ENCODE data around the gene REG4. TPM values are rescaled to one million over a fixed set of nuclear protein-coding genes. Genes with fewer than 3 reads are reported as not detected.

The REG4 gene
- polyA plus RNA-seq, 2 of the 4 experiments (the other 2 are of a cell fraction) = not detected

- no peak overlapping the region for H3K4me2 ChIP-seq
- no peak overlapping the region for H3K27ac ChIP-seq
- ChIA-PET CTCF (interaction anchor here (0.9 kb wide), 1 partner anchor 9 kb away, joined by 3 read pairs; no protein-coding TSS in a partner anchor), POLR2A (no interaction called here)
- 65% methylated on average over 3 of the region's 3 CpGs for WGBS (ENCODE audit: missing lambda C conversion rate)
- TF ChIP-seq NFE2L2 (conservative IDR thresholded peaks at IDR 0.05; ENCODE audit: low read length) (no peak), MAFK (IDR thresholded peaks at IDR 0.05; ENCODE audit: partially characterized antibody) (no peak), ELK1 (IDR thresholded peaks at IDR 0.05; ENCODE audit: low read depth, low read length) (no peak), CHD2 (IDR thresholded peaks at IDR 0.05; ENCODE audit: low read length, partially characterized antibody) (no peak), TP53 (CRISPR knock-in tag; IDR thresholded peaks at IDR 0.05) (no peak), RAD21 (conservative IDR thresholded peaks at IDR 0.05 in 1 of 2, IDR thresholded peaks at IDR 0.05 in 1 of 2) (no peak), GATA3 (IDR thresholded peaks at IDR 0.05; ENCODE audit: borderline replicate concordance) (no peak), HOXA7 (CRISPR knock-in tag; IDR thresholded peaks at IDR 0.05) (no peak), ZSCAN20 (CRISPR knock-in tag; IDR thresholded peaks at IDR 0.05) (no peak), ATOH8 (CRISPR knock-in tag; IDR thresholded peaks at IDR 0.05; ENCODE audit: low read depth) (no peak), POLR2AphosphoS2 (conservative IDR thresholded peaks at IDR 0.05; ENCODE audit: low read length) (no peak), E2F6 (IDR thresholded peaks at IDR 0.05; ENCODE audit: borderline replicate concordance, low read depth) (no peak), ZNF302 (CRISPR knock-in tag; IDR thresholded peaks at IDR 0.05) (no peak), ZC3H11A (IDR thresholded peaks at IDR 0.05) (no peak), TFCP2L1 (CRISPR knock-in tag; IDR thresholded peaks at IDR 0.05) (no peak), MAZ (IDR thresholded peaks at IDR 0.05; ENCODE audit: borderline replicate concordance, low read depth, low read length) (no peak), SREBF2 (IDR thresholded peaks at IDR 0.05) (no peak)
- H3K4me3 ChIP-seq = no peak overlapping the region
- FAIRE-seq = no peak
- no peak for ATAC-seq
- no peak for DNase-seq (ENCODE audit: low read depth in 1 of 2, low spot score in 1 of 2)
- peaks cover 12% of the 10 kb centered on the region for H3K4me1 ChIP-seq
- no peaks in the 10 kb centered on the region for H3K9me3 ChIP-seq
Observed at GRCh38 chr1:119815361-119815760, 4.1 kb upstream of the REG4 start.

- ChIA-PET POLR2A (no interaction called here), CTCF (interaction anchor here (0.7 kb wide), 1 partner anchor 539 kb away, joined by 4 read pairs; no protein-coding TSS in a partner anchor)
- no peak for DNase-seq (ENCODE audit: low read depth in 1 of 2, low spot score in 1 of 2)
- WGBS (ENCODE audit: missing lambda C conversion rate) = 83% methylated on average over 1 of the region's 1 CpG
- peaks cover 12% of the 10 kb centered on the region for H3K4me1 ChIP-seq
- H3K27ac ChIP-seq = no peak overlapping the region
- no peak overlapping the region for H3K4me3 ChIP-seq
- ATAC-seq = no peak
- H3K9me3 ChIP-seq = no peaks in the 10 kb centered on the region
- FAIRE-seq = no peak
- no peak overlapping the region for H3K4me2 ChIP-seq
- no peak for TF ChIP-seq CBX8 (IDR thresholded peaks at IDR 0.05)
- no peak for TF ChIP-seq HDAC2 (IDR thresholded peaks at IDR 0.05)
- TF ChIP-seq ZSCAN20 (CRISPR knock-in tag; IDR thresholded peaks at IDR 0.05) = no peak
- no peak for TF ChIP-seq FOXS1 (CRISPR knock-in tag; IDR thresholded peaks at IDR 0.05)
- TF ChIP-seq RFX5 (IDR thresholded peaks at IDR 0.05) = no peak
Observed at GRCh38 chr1:119814288-119814687, 3.0 kb upstream of the REG4 start.

- no peak for DNase-seq (ENCODE audit: low read depth in 1 of 2, low spot score in 1 of 2)
- H3K9me3 ChIP-seq = no peaks in the 10 kb centered on the region
- H3K4me1 ChIP-seq = peaks cover 12% of the 10 kb centered on the region
- CTCF ChIA-PET = no interaction called here
- POLR2A ChIA-PET = no interaction called here
- no peak overlapping the region for H3K4me3 ChIP-seq
- H3K4me2 ChIP-seq = no peak overlapping the region
- no peak overlapping the region for H3K27ac ChIP-seq
- ATAC-seq = no peak
- 59% methylated on average over 2 of the region's 2 CpGs for WGBS (ENCODE audit: missing lambda C conversion rate)
- FAIRE-seq = no peak
- no peak for TF ChIP-seq CBX8 (IDR thresholded peaks at IDR 0.05)
- no peak for TF ChIP-seq JUN (IDR thresholded peaks at IDR 0.05)
- TF ChIP-seq HOXB13 (CRISPR knock-in tag; IDR thresholded peaks at IDR 0.05; ENCODE audit: low read depth) = no peak
- TF ChIP-seq HMGXB4 (CRISPR knock-in tag; IDR thresholded peaks at IDR 0.05; ENCODE audit: borderline replicate concordance) = no peak
- no peak for TF ChIP-seq ESRRA (IDR thresholded peaks at IDR 0.05; ENCODE audit: borderline replicate concordance, low read length)
- TF ChIP-seq MYC (IDR thresholded peaks at IDR 0.05; ENCODE audit: borderline replicate concordance, low read length) = no peak
Observed at GRCh38 chr1:119811985-119812557, 811 bp upstream of the REG4 start.
